HG03139 (cell line): ENCODE measurements around the gene CADPS2.
A peak's percentile ranks its signal among the peaks of the same experiment; 100 is the strongest.

Source experiments
- ATAC-seq: cut with Tn5 transposase; IDR thresholded peaks from one replicate; pipeline ENCODE4 v1.9.1; 2021; ENCODE audit not compliant: unreplicated experiment

Gene CADPS2

GRCh38 chr7:122402235-122402634, 484.0 kb downstream of the CADPS2 start:
- ATAC-seq, result no peak

GRCh38 chr7:122397381-122397780, 488.9 kb downstream of the CADPS2 start:
- ATAC-seq, result no peak

GRCh38 chr7:122394512-122394911, 491.7 kb downstream of the CADPS2 start:
- ATAC-seq, result no peak

- ATAC-seq, result no peak
These were observed 501.7 kb downstream of the CADPS2 start for GRCh38 chr7:122384528-122384927.

GRCh38 chr7:122383934-122384333, 502.3 kb downstream of the CADPS2 start:
- ATAC-seq, result peak; percentile 90

- ATAC-seq, result no peak
These were observed 505.3 kb downstream of the CADPS2 start for GRCh38 chr7:122380992-122381391.

GRCh38 chr7:122379491-122379890, 506.8 kb downstream of the CADPS2 start:
- ATAC-seq, result no peak

- ATAC-seq, result no peak
These were observed 516.5 kb downstream of the CADPS2 start for GRCh38 chr7:122369756-122370155.

GRCh38 chr7:122364761-122365280, 521.4 kb downstream of the CADPS2 start:
- ATAC-seq, result no peak

GRCh38 chr7:122363144-122363543, 523.1 kb downstream of the CADPS2 start:
- no peak for ATAC-seq

GRCh38 chr7:122362473-122362872, 523.8 kb downstream of the CADPS2 start:
- ATAC-seq, result no peak

- ATAC-seq, result no peak
These were observed 531.6 kb downstream of the CADPS2 start for GRCh38 chr7:122354656-122355055.

GRCh38 chr7:122352454-122352853, 533.8 kb downstream of the CADPS2 start:
- ATAC-seq, result no peak

GRCh38 chr7:122350701-122351100, 535.6 kb downstream of the CADPS2 start:
- no peak for ATAC-seq

GRCh38 chr7:122344303-122344620, 542.0 kb downstream of the CADPS2 start:
- no peak for ATAC-seq

GRCh38 chr7:122343601-122344302, 542.5 kb downstream of the CADPS2 start:
- ATAC-seq, result no peak

- no peak for ATAC-seq
These were observed 545.8 kb downstream of the CADPS2 start for GRCh38 chr7:122340427-122340826.

- ATAC-seq, result no peak
These were observed 546.9 kb downstream of the CADPS2 start for GRCh38 chr7:122339145-122339904.

- no peak for ATAC-seq
These were observed 549.2 kb downstream of the CADPS2 start for GRCh38 chr7:122337011-122337410.

GRCh38 chr7:122329145-122329802, 557.0 kb downstream of the CADPS2 start:
- ATAC-seq, result no peak

GRCh38 chr7:122327969-122328368, 558.3 kb downstream of the CADPS2 start:
- no peak for ATAC-seq
